ENCODE results near the gene BICC1. TPM values are rescaled to one million over a fixed set of nuclear protein-coding genes. Genes with fewer than 3 reads are reported as not detected.

The BICC1 gene
- total RNA-seq, 1 experiment from 2014 or later: 39.1 TPM

- peak; percentile 78 for DNase-seq (ENCODE audit: low read depth)
Measured at GRCh38 chr10:58701405-58702135, 188.9 kb downstream of the BICC1 start.

- DNase-seq (ENCODE audit: low read depth): peak; percentile 38
Measured at GRCh38 chr10:58704226-58704625, 191.6 kb downstream of the BICC1 start.

DNA sequence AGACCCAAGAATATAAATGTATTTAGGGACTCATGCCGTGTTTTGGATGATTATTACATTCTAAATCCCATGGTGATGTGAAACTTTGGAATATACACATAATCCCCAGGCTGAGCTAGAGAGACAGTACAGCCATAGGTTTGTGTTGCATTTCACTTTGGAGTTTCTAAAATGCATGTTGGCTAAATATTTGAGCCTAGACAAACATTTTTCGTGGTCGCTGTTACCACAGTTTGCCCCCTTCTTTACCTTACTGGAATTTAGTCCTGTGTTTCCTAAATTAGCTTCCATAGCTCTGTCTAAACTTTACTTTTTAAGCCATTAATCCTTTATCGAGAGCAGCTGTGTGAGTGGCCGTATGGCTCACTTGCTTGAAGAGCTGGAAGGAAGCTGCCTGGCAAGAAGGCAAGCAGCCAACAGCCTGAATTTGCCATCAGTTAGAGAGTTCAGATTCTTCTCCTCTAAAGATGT lies 192.0 kb downstream of the BICC1 start:
- DNase-seq (ENCODE audit: low read depth): peak; percentile 46

DNA sequence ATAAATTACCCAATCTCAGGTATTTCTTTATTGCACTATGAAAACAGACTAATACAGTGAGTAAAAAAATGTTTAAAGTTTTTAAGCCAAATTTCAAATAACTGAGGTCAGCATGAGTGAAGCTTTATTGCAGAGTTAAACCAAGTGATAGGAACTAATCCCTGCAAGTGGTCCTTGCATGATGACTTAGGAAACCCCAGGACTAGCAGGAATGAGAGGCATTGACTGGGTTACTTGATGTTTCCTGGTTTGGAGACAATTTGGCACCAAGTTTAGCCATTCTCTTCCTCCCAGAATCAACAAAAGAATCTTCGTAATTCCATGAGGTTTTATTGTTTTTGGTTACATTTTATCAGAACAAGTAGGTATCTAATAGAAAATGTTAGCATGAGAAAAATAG lies 194.2 kb downstream of the BICC1 start:
- DNase-seq (ENCODE audit: low read depth): no peak

- no peak for DNase-seq (ENCODE audit: low read depth)
Measured at GRCh38 chr10:58712141-58712540, 199.5 kb downstream of the BICC1 start.

GRCh38 chr10:58712982-58713381 lies 200.3 kb downstream of the BICC1 start:
- no peak for DNase-seq (ENCODE audit: low read depth)

- no peak for DNase-seq (ENCODE audit: low read depth)
Measured at GRCh38 chr10:58714409-58714808, 201.7 kb downstream of the BICC1 start.

GRCh38 chr10:58715061-58715460 lies 202.4 kb downstream of the BICC1 start:
- no peak for DNase-seq (ENCODE audit: low read depth)

DNA sequence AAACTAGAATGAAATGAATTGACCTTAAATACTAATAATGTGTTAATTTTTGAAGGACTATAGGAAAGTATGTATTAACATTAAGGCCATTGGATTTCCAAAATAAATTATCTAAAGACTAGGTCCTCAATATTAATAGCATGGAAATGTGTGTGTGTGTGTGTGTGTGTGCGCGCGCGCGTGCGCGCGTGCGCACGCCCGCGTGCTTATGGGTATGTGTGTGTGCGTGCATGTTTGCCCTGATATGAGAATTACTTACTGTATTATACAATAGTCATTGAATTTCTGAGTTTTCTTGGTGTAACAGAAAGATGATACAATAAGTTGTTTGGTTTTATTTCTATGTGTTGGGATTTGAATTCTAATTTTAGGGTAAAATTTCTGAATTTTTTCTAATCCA lies 205.9 kb downstream of the BICC1 start:
- no peak for DNase-seq (ENCODE audit: low read depth)

DNA sequence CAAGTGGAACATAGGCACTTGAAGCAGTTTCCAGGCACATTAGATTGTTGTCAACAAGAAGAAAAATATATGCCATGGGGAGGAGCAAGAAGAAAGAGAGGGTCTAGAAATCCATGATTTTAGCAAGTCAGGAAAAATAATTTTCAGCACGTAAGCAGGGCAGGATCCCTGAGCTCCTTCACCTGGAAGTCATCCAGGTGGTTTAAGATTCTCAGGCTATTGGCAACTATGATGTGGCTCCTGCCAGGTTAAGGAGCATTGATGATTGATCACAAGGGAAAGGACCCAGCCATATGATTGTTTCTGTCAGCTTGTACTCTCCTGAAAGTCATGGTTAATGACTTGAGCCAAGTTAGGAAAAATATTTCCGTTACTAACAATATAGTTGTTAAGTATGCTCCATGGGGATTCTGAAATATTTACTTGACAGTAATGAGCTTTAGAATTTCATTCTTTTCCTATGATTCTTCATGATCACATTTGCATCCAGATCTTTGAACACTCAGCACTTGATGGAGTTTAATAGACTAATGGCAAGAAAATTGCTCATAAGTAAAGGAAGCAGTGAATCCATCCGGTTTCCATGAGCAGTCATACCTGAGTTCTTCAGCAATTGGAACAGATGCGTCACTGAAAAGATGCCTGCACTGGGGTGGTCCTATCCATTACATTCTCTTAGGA lies 209.1 kb downstream of the BICC1 start:
- DNase-seq (ENCODE audit: low read depth): no peak

- DNase-seq (ENCODE audit: low read depth): no peak
Measured at GRCh38 chr10:58723186-58723585, 210.5 kb downstream of the BICC1 start.

- no peak for DNase-seq (ENCODE audit: low read depth)
Measured at GRCh38 chr10:58723966-58724365, 211.3 kb downstream of the BICC1 start.

GRCh38 chr10:58724781-58725180 lies 212.1 kb downstream of the BICC1 start:
- DNase-seq (ENCODE audit: low read depth): no peak

GRCh38 chr10:58725901-58726300 lies 213.2 kb downstream of the BICC1 start:
- no peak for DNase-seq (ENCODE audit: low read depth)

- no peak for DNase-seq (ENCODE audit: low read depth)
Measured at GRCh38 chr10:58727633-58728032, 215.0 kb downstream of the BICC1 start.

- DNase-seq (ENCODE audit: low read depth): no peak
Measured at GRCh38 chr10:58731276-58731675, 218.6 kb downstream of the BICC1 start.

DNA sequence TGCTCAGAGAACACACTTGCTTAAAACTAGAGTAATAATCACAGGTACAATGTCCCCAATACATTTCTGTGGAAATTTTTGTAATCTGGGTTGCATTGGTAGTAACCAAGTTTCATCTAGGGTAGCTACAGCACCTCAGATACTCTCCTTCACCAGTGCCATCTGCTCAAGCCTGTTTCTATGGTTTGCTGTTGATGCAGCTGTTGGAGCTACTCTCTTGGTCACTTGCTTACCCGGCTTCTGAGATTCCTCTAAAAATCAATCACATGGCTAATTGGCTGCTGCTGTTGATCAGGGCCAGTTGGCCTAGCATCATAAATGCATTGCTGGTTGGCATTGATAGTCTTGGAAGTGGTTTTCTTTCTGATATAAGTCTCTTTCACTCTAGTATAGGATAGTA lies 220.8 kb downstream of the BICC1 start:
- DNase-seq (ENCODE audit: low read depth): no peak

DNA sequence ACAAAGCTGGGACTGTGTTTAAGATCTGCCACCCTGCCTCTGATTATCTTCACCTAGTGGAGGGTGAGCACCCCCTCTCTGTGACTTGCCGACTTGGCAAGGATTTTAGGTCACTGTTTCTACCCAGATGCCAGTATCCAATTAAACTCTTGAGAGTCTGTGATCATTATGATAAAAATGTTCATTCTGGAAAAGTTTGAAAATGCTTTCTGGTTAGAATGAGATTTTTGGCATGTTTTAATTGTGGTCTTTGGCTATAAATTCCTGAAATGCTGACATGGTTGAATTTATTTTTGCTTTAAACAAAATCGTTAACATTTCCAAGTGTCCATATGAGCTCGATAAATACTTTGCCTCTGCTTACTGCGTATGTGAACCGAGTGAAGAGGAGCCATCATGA lies 221.4 kb downstream of the BICC1 start:
- peak; percentile 59 for DNase-seq (ENCODE audit: low read depth)

- no peak for DNase-seq (ENCODE audit: low read depth)
Measured at GRCh38 chr10:58734664-58735063, 222.0 kb downstream of the BICC1 start.

- DNase-seq (ENCODE audit: low read depth): no peak
Measured at GRCh38 chr10:58735087-58735486, 222.4 kb downstream of the BICC1 start.

GRCh38 chr10:58740620-58741369 lies 228.1 kb downstream of the BICC1 start:
- no peak for DNase-seq (ENCODE audit: low read depth)

- no peak for DNase-seq (ENCODE audit: low read depth)
Measured at GRCh38 chr10:58741673-58742072, 229.0 kb downstream of the BICC1 start.

GRCh38 chr10:58742141-58742540 lies 229.5 kb downstream of the BICC1 start:
- DNase-seq (ENCODE audit: low read depth): peak; percentile 29

Data from M059J (cell line).